Subcutaneous adipose tissue (tissue), 4 donors: ENCODE measurements around the gene CNPY1. TPM values are rescaled to one million over a fixed set of nuclear protein-coding genes. Genes with fewer than 3 reads are reported as not detected.

Experiments
- CTCF ChIP-seq: fragments of 450-650 bp; IDR thresholded peaks from one replicate; pipeline ENCODE4 v1.5.1; 2016; ENCODE audit warnings: low read depth, mild to moderate bottlenecking, control low read depth, antibody characterized with exemption, moderate library complexity
- total RNA-seq, 4 donors: library from RNA; depleted of rRNA; stranded (reverse); fragments of >200 nt; gene quantifications; one replicate each; pipeline ENCODE4 v1.1.0, GENCODE V29; 2016

The CNPY1 gene
- total RNA-seq, 4 donors from 2014 or later, result not detected

DNA sequence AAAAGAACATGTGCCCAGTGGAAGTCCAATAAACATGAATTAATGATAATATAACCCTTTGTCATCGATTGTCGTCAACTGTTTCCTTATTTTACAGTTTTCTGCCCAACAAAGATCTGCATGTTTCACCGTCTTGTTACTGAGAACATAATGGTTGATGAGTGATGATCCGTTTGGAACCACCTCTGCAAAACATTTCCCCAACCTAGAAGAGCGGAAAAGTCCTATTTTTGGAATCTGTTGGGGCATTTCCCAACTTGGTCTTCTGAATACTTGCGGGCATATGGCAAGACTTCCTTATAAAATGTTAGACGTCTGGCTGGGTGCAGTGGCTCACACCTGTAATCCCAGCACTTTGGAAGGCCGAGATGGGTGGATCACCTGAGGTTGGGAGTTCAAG, 32.1 kb downstream of the CNPY1 start:
- TF ChIP-seq CTCF, result no peak

DNA sequence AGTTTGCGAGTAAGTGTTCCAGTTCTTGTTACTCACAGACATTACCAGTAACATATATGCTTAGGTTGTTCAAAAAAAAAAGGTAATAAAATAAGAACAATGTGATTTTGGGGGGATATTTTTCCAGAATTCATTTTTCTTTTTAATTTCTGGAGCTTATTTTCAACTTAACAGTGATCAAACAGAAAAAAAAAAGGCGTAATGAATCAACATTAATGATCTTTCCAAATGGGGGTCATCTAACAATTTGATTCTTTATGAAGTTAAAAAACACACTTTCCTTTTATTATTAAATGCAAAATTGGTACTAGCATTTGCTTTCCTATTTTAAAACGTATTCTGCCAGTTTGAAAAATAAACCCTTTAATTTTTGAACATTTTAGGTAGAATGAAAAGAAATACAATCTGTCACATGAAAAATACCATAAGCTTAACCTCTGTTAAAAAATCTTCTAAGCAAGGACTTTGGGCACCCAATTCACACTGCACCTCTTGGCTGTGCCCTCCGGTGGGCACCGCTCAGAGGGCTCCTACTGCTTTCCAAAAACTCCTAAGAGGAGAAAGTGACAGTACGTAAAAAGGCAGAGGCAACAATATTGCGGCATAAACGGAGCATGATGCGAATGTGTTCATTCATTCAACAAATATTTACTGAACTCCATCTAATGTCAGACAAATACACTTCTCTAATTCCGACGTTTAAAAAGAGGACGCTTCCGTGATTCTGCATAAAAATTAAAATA, 32.6 kb downstream of the CNPY1 start:
- no peak for TF ChIP-seq CTCF

DNA sequence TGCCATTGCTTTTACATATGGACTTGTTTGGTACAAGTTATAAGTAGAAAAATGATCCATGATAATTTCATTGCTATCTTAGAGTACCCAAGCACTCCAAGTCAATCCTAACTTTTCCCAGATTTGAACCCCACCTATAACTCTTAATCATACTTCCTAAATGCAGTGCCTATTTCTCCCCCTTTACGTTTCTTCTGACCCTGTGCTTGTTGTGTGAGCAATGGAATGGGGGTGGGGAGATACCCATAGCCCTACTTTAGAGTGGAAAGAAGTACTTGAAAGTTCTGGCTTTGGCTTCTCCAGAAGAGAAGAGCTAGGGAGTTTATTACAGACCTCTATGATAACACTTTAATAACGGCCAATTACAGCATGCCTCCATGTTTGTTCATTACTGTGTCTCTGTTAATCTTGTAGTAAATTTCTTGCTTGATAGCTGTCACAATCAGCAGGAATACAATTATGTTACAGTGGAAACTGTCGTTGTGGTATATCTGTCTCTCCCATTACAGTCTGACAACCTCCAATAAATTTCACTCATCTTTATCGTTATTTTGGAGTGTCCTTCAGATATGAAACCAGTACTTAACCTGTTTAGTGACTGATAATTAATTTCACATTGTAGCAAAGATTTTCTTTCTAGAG, 34.0 kb downstream of the CNPY1 start:
- no peak for TF ChIP-seq CTCF

DNA sequence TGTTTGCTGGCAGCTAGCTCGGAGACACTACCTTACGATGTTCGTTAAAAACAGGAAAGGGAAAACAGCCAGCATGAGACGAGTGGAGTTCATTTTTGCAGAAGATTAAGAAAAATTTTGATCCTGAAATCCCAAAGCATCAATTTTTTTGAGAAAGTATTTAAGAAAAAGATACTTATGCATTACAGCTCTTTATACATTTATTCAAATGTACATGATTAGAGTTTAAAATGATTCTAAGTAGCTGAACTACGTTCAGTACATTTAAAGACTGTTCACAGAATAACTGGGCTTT, 34.7 kb downstream of the CNPY1 start:
- TF ChIP-seq CTCF, result no peak

GRCh38 chr7:155510975-155511701, 35.2 kb downstream of the CNPY1 start:
- TF ChIP-seq CTCF, result no peak

DNA sequence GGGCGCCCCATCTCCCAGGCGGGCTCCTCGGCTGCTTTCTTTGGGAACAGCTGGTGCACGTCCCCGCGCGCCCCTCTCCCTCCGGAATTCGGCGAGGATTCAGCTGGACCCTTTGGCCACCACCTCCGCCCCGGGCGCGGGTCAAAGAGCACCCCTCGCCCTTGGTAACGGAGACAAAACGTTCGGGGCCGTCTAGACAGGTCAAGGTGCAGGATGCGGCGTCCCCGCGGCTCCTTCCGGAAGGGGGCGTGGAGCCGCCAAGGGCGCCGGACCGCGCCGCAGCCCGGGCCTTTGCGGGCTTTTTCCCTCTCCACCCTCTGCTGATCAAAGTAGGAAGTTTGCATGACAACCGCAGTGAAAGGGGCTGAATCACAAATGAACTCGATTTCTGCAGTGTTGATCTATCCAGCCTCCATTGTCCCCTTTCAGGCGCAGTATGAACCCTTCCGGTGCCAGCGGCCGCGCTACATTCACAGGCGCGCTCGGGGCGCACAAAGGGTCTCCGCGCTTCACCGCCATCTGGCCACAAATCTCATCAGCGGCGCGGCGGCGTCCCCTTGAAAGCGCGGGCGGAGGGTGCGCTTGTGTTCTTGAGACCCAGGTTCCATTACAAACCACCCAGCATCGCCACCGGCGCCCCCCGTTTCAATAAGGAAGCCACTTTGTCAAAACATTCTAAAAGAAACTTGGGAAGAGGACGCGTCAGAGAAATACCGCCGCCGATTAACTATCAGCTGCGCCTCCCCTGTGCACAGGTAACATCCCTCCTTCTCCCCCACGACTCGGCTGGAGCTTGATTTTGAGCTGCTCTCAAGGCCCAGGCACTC, 36.4 kb downstream of the CNPY1 start:
- no peak for TF ChIP-seq CTCF

- TF ChIP-seq CTCF, result no peak
Measured at GRCh38 chr7:155509359-155509724, 37.0 kb downstream of the CNPY1 start.
